Urinary bladder (tissue), 4 donors: ENCODE data around the gene OR6C6. TPM values are rescaled to one million over a fixed set of nuclear protein-coding genes. Genes with fewer than 3 reads are reported as not detected.
"Not testable (repeated sequence)": the region's sequence is repeated elsewhere in the genome, so short reads cannot be mapped to it uniquely, and the experiment has no call there.

Source experiments
- DNase-seq: peaks from one replicate; pipeline ENCODE4 v3.0.0-alpha.2; 2015; ENCODE audit errors: extremely low spot score
- H3K27ac ChIP-seq: one replicate; pipeline ENCODE4 v1.5.1; 2013; ENCODE audit warnings: low read depth, mild to moderate bottlenecking, moderate library complexity
- H3K36me3 ChIP-seq: one replicate; pipeline ENCODE4 v1.6.1; 2013; ENCODE audit warnings: mild to moderate bottlenecking, moderate library complexity; ENCODE audit not compliant: insufficient read depth
- H3K4me1 ChIP-seq: one replicate; pipeline ENCODE4 v1.6.1; 2013; ENCODE audit warnings: mild to moderate bottlenecking, moderate library complexity; ENCODE audit not compliant: insufficient read depth
- H3K4me3 ChIP-seq: one replicate; pipeline ENCODE4 v1.5.1; 2013; ENCODE audit warnings: low read depth, low read length
- WGBS: extraction: QIAGEN DNeasy Blood & Tissue Kit; methylation state at CpG from one replicate; pipeline ENCODE4 v1.1.7; 2013; 5-methylcytosine and 5-hydroxymethylcytosine counted together
- polyA plus RNA-seq: library from polyadenylated mRNA; stranded (reverse); fragments of 200-250 nt; gene quantifications from one replicate; pipeline ENCODE4 v1.2.3, GENCODE V29; 2013
- total RNA-seq: library from RNA; depleted of rRNA; stranded (reverse); fragments of >200 nt; gene quantifications from one replicate; pipeline ENCODE4 v1.2.3, GENCODE V29; 2014
- donor health status: healthy with polysubstance abuse.
- donor health status: healthy.

OR6C6 gene
- total RNA-seq (not detected), polyA plus RNA-seq (not detected)

GRCh38 chr12:55296469-55296868 lies at the start of gene OR6C6:
TSS of gene OR6C6 (minus strand) at chr12:55296569. CDS start at chr12:55295232, 1,337 bp downstream.
- H3K36me3 ChIP-seq = no peaks in the 10 kb centered on the region
- H3K27ac ChIP-seq = no peak within 1 kb of the TSS
- no peaks in the 10 kb centered on the region for H3K4me1 ChIP-seq
- no peak for DNase-seq
- 78% methylated on average over 2 of the region's 2 CpGs for WGBS
- no peak within 1 kb of the TSS for H3K4me3 ChIP-seq

GRCh38 chr12:55336002-55336401 lies 39.6 kb upstream of the OR6C6 start:
- Histone ChIP-seq H3K4me3 (no peak overlapping the region), H3K36me3 (no peaks in the 10 kb centered on the region), H3K4me1 (no peaks in the 10 kb centered on the region), H3K27ac (no peak overlapping the region)
- no peak for DNase-seq
- WGBS = 87% methylated on average over 10 of the region's 10 CpGs

GRCh38 chr12:55330446-55330845 lies 34.1 kb upstream of the OR6C6 start, which contains the start of gene OR6C3:
TSS of gene OR6C3 (plus strand) at chr12:55330746. CDS start at chr12:55331701, 955 bp downstream.
- WGBS = 90% methylated on average over 1 of the region's 1 CpG
- Histone ChIP-seq H3K27ac (no peak within 1 kb of the TSS), H3K36me3 (no peaks in the 10 kb centered on the region), H3K4me3 (no peak within 1 kb of the TSS), H3K4me1 (no peaks in the 10 kb centered on the region)
- no peak for DNase-seq

GRCh38 chr12:55325801-55326200 lies 29.4 kb upstream of the OR6C6 start:
- 90% methylated on average over 6 of the region's 6 CpGs for WGBS
- not testable (repeated sequence) for DNase-seq, H3K4me3 ChIP-seq, H3K27ac ChIP-seq, H3K36me3 ChIP-seq, H3K4me1 ChIP-seq

GRCh38 chr12:55320201-55320600 lies 23.8 kb upstream of the OR6C6 start:
- Histone ChIP-seq H3K36me3 (no peaks in the 10 kb centered on the region), H3K4me3 (no peak overlapping the region), H3K4me1 (no peaks in the 10 kb centered on the region), H3K27ac (no peak overlapping the region)
- DNase-seq = no peak
- WGBS = 78% methylated on average over 4 of the region's 4 CpGs

GRCh38 chr12:55314043-55314442 lies 17.7 kb upstream of the OR6C6 start, which contains the start of gene OR6C1:
TSS of gene OR6C1 (plus strand) at chr12:55314343. CDS start at chr12:55320600, 6,257 bp downstream.
- Histone ChIP-seq H3K4me1 (no peaks in the 10 kb centered on the region), H3K27ac (no peak within 1 kb of the TSS), H3K4me3 (no peak within 1 kb of the TSS), H3K36me3 (no peaks in the 10 kb centered on the region)
- no peak for DNase-seq
- 62% methylated on average over 2 of the region's 2 CpGs for WGBS

- DNase-seq = no peak
- Histone ChIP-seq H3K36me3 (no peaks in the 10 kb centered on the region), H3K4me1 (no peaks in the 10 kb centered on the region), H3K27ac (no peak overlapping the region), H3K4me3 (no peak overlapping the region)
- 41% methylated on average over 2 of the region's 2 CpGs for WGBS
These were observed 6.4 kb downstream of the OR6C6 start for GRCh38 chr12:55289999-55290398.

- Histone ChIP-seq H3K36me3 (no peaks in the 10 kb centered on the region), H3K27ac (no peak overlapping the region), H3K4me3 (no peak overlapping the region), H3K4me1 (no peaks in the 10 kb centered on the region)
- 67% methylated on average over 2 of the region's 2 CpGs for WGBS
- no peak for DNase-seq
These were observed 15.4 kb downstream of the OR6C6 start for GRCh38 chr12:55280991-55281390.

- no peaks in the 10 kb centered on the region for H3K4me1 ChIP-seq
These were observed 38.1 kb downstream of the OR6C6 start for GRCh38 chr12:55258303-55258702.

GRCh38 chr12:55256831-55257230 lies 39.5 kb downstream of the OR6C6 start:
- Histone ChIP-seq H3K4me1 (no peaks in the 10 kb centered on the region), H3K4me3 (no peak overlapping the region), H3K27ac (no peak overlapping the region), H3K36me3 (no peaks in the 10 kb centered on the region)
- DNase-seq = no peak
- 80% methylated on average over 4 of the region's 4 CpGs for WGBS

More at GRCh38 chr12:55258303-55258702, 38.1 kb downstream of the OR6C6 start:
- Histone ChIP-seq H3K4me3 (no peak overlapping the region), H3K27ac (no peak overlapping the region), H3K36me3 (no peaks in the 10 kb centered on the region)
- no peak for DNase-seq
- 69% methylated on average over 2 of the region's 2 CpGs for WGBS

- Histone ChIP-seq H3K4me3 (no peak overlapping the region), H3K27ac (no peak overlapping the region), H3K4me1 (no peaks in the 10 kb centered on the region), H3K36me3 (no peaks in the 10 kb centered on the region)
- no peak for DNase-seq
These were observed 43.1 kb downstream of the OR6C6 start for GRCh38 chr12:55253281-55253680.

GRCh38 chr12:55250944-55251343 lies 45.4 kb downstream of the OR6C6 start:
- no peaks in the 10 kb centered on the region for H3K4me1 ChIP-seq
- no peaks in the 10 kb centered on the region for H3K36me3 ChIP-seq
- DNase-seq = no peak
- H3K4me3 ChIP-seq = no peak overlapping the region
- no peak overlapping the region for H3K27ac ChIP-seq
- 53% methylated on average over 3 of the region's 3 CpGs for WGBS

- no peaks in the 10 kb centered on the region for H3K36me3 ChIP-seq
- no peak overlapping the region for H3K27ac ChIP-seq
- H3K4me1 ChIP-seq = no peaks in the 10 kb centered on the region
- WGBS = 54% methylated on average over 1 of the region's 1 CpG
- DNase-seq = no peak
- no peak overlapping the region for H3K4me3 ChIP-seq
These were observed 50.2 kb downstream of the OR6C6 start for GRCh38 chr12:55246159-55246558.

GRCh38 chr12:55244309-55244708 lies 52.1 kb downstream of the OR6C6 start, which contains the start of gene OR6C74:
TSS of gene OR6C74 (plus strand) at chr12:55244609. CDS start at chr12:55247288, 2,679 bp downstream.
- WGBS = 79% methylated on average over 3 of the region's 3 CpGs
- Histone ChIP-seq H3K27ac (no peak within 1 kb of the TSS), H3K4me3 (no peak within 1 kb of the TSS), H3K36me3 (no peaks in the 10 kb centered on the region), H3K4me1 (no peaks in the 10 kb centered on the region)
- DNase-seq = no peak
